Esophagus squamous epithelium (tissue), 5 donors: Measurements from ENCODE around the gene TMEM108. TPM values are rescaled to one million over a fixed set of nuclear protein-coding genes. Genes with fewer than 3 reads are reported as not detected.

Experiments used
- DNase-seq: peaks from one replicate; lab custom pipeline; 2025; lab: John Stamatoyannopoulos, UW
- H3K27ac ChIP-seq, 4 donors: fragments of 200-600 bp; sonication (generic); one replicate each; pipeline ENCODE4 v1.5.1; 2016 to 2019; ENCODE audit warnings: mild to moderate bottlenecking in 1 of 4
- H3K27me3 ChIP-seq, 4 donors: fragments of 200-600 bp; sonication (generic); 1 replicate in 3 of 4; 2 replicates in 1 of 4; pipeline versions ENCODE4 v1.5.1 to v1.6.0; 2017 to 2021; ENCODE audit warnings: antibody characterized with exemption in 1 of 4
- H3K36me3 ChIP-seq, 3 donors: fragments of 200-600 bp; sonication (generic); one replicate each; pipeline ENCODE4 v1.5.1; 2016 to 2019
- H3K4me1 ChIP-seq, 3 donors: fragments of 200-600 bp; sonication (generic); one replicate each; pipeline ENCODE4 v1.5.1; 2017 to 2019
- H3K4me3 ChIP-seq, 4 donors: fragments of 200-600 bp; sonication (generic); 1 replicate in 3 of 4; 2 replicates in 1 of 4; pipeline ENCODE4 v1.5.1; 2016 to 2019; ENCODE audit warnings: mild to moderate bottlenecking in 2 of 4, moderate library complexity in 1 of 4
- H3K9me3 ChIP-seq, 3 donors: fragments of 200-600 bp; sonication (generic); one replicate each; pipeline ENCODE4 v1.5.1; 2016 to 2019
- CTCF ChIP-seq, 6 experiments: fragments of 450-650 bp in 4 of 6; fragments of 200-600 bp in 2 of 6; sonication (generic) in 2 of 6; IDR thresholded peaks; one replicate each; pipeline ENCODE4 v1.5.1; 2016 to 2019; ENCODE audit warnings: antibody characterized with exemption in 6 of 6, mild to moderate bottlenecking in 4 of 6, moderate library complexity in 4 of 6
- POLR2A ChIP-seq, 4 donors: fragments of 450-650 bp; IDR thresholded peaks; one replicate each; pipeline ENCODE4 v1.6.1; 2017; ENCODE audit warnings: antibody characterized with exemption in 4 of 4, mild to moderate bottlenecking in 4 of 4, moderate library complexity in 3 of 4
- WGBS, 2 donors: methylation state at CpG; one replicate each; pipeline ENCODE4 v1.1.5; 2018; 5-methylcytosine and 5-hydroxymethylcytosine counted together
- intact Hi-C: fragments of 100-400 bp; cut with DNase I; formaldehyde crosslinking; loops from one replicate; pipeline ENCODE4 v1.15.0; 2022
- total RNA-seq, 4 donors: library from RNA; depleted of rRNA; stranded (reverse); fragments of >200 nt; gene quantifications; one replicate each; pipeline ENCODE4 v1.1.0, GENCODE V29; 2016
- donor health status: DM: yes; HTN: yes; CAD: no.

Gene TMEM108
- total RNA-seq, 4 donors from 2014 or later: 0.12 to 3.4 (median 0.24) TPM

- H3K4me3 ChIP-seq: no peak overlapping the region
- peaks cover 0 to 8% (median 3%) of the 10 kb centered on the region in 3 donors for H3K4me1 ChIP-seq
- TF ChIP-seq POLR2A (IDR thresholded peaks at IDR 0.05): no peak
- TF ChIP-seq CTCF (IDR thresholded peaks at IDR 0.05): no peak
- no peak for DNase-seq
- H3K36me3 ChIP-seq: no peaks in the 10 kb centered on the region
- WGBS, 2 donors: 35 to 58% methylated on average over 4 of the region's 4 CpGs
- no peaks in the 10 kb centered on the region for H3K9me3 ChIP-seq
- H3K27ac ChIP-seq: no peak overlapping the region
- no peaks in the 10 kb centered on the region for H3K27me3 ChIP-seq
- intact Hi-C loops: no loop called here
Measured at GRCh38 chr3:133295199-133295901, 257.2 kb downstream of the TMEM108 start.

- H3K4me3 ChIP-seq: no peak overlapping the region
- WGBS, 2 donors: 57 to 67% methylated on average over 6 of the region's 6 CpGs
- no peaks in the 10 kb centered on the region for H3K36me3 ChIP-seq
- H3K27ac ChIP-seq: no peak overlapping the region
- intact Hi-C loops: no loop called here
- H3K4me1 ChIP-seq: peaks cover 0 to 8% (median 3%) of the 10 kb centered on the region in 3 donors
- no peak for TF ChIP-seq CTCF (IDR thresholded peaks at IDR 0.05)
- no peaks in the 10 kb centered on the region for H3K9me3 ChIP-seq
- DNase-seq: no peak
- H3K27me3 ChIP-seq: no peaks in the 10 kb centered on the region
Measured at GRCh38 chr3:133295944-133296917, 258.0 kb downstream of the TMEM108 start.

GRCh38 chr3:133296981-133297380, 258.8 kb downstream of the TMEM108 start:
- no peak for TF ChIP-seq POLR2A (IDR thresholded peaks at IDR 0.05)
- TF ChIP-seq CTCF (IDR thresholded peaks at IDR 0.05): no peak
- intact Hi-C loops: no loop called here
- Histone ChIP-seq H3K27me3 (no peaks in the 10 kb centered on the region), H3K4me3 (no peak overlapping the region), H3K36me3 (no peaks in the 10 kb centered on the region), H3K27ac (no peak overlapping the region), H3K4me1 (peaks cover 0 to 8% (median 3%) of the 10 kb centered on the region in 3 donors), H3K9me3 (no peaks in the 10 kb centered on the region)
- DNase-seq: no peak
- WGBS, 2 donors: 79 to 97% methylated on average over 5 of the region's 5 CpGs

- no peak overlapping the region for H3K27ac ChIP-seq
- no peaks in the 10 kb centered on the region for H3K27me3 ChIP-seq
- 61 to 69% methylated on average over 4 of the region's 4 CpGs for WGBS, 2 donors
- DNase-seq: no peak
- peaks cover 0 to 8% (median 3%) of the 10 kb centered on the region in 3 donors for H3K4me1 ChIP-seq
- no peaks in the 10 kb centered on the region for H3K36me3 ChIP-seq
- intact Hi-C loops: no loop called here
- H3K4me3 ChIP-seq: no peak overlapping the region
- no peaks in the 10 kb centered on the region for H3K9me3 ChIP-seq
- no peak for TF ChIP-seq CTCF (IDR thresholded peaks at IDR 0.05)
- TF ChIP-seq POLR2A (IDR thresholded peaks at IDR 0.05): no peak
Measured at GRCh38 chr3:133300102-133300501, 261.9 kb downstream of the TMEM108 start.

- no peak for DNase-seq
- no peaks in the 10 kb centered on the region for H3K27me3 ChIP-seq
- H3K27ac ChIP-seq: no peak overlapping the region
- intact Hi-C loops: no loop called here
- no peak for TF ChIP-seq POLR2A (IDR thresholded peaks at IDR 0.05)
- TF ChIP-seq CTCF (IDR thresholded peaks at IDR 0.05): no peak
- 63 to 66% methylated on average over 3 of the region's 3 CpGs for WGBS, 2 donors
- no peak overlapping the region for H3K4me3 ChIP-seq
- H3K9me3 ChIP-seq: no peaks in the 10 kb centered on the region
- H3K36me3 ChIP-seq: no peaks in the 10 kb centered on the region
- H3K4me1 ChIP-seq: peaks cover 0 to 3% (median 0%) of the 10 kb centered on the region in 3 donors
Measured at GRCh38 chr3:133301194-133301593, 263.0 kb downstream of the TMEM108 start.
